H9 (cell line): ENCODE results near the gene PPP2R2B. TPM values are rescaled to one million over a fixed set of nuclear protein-coding genes. Genes with fewer than 3 reads are reported as not detected.

Source experiments
- DNase-seq: peaks from one replicate; pipeline ENCODE4 v3.0.0-alpha.2; 2017
- H2AFZ ChIP-seq: one replicate; pipeline ENCODE4 v1.6.1; 2013; ENCODE audit warnings: mild to moderate bottlenecking, low read length, control low read depth, moderate library complexity
- H2AK5ac ChIP-seq: 2 replicates; pipeline ENCODE4 v1.6.1; 2013; ENCODE audit warnings: low read length, control low read depth, mixed read lengths; ENCODE audit not compliant: insufficient read length
- H2BK120ac ChIP-seq: one replicate; pipeline ENCODE4 v1.6.1; 2013; ENCODE audit warnings: low read depth, mild to moderate bottlenecking, low read length, control low read depth, inconsistent platforms; ENCODE audit not compliant: poor library complexity, severe bottlenecking
- H2BK12ac ChIP-seq: 2 replicates; pipeline ENCODE4 v1.6.1; 2013; ENCODE audit warnings: low read length, control low read depth, mixed read lengths, low read depth; ENCODE audit not compliant: insufficient read length
- H2BK15ac ChIP-seq: 2 replicates; pipeline ENCODE4 v1.6.1; 2013; ENCODE audit warnings: low read depth, low read length, control low read depth
- H2BK20ac ChIP-seq: one replicate; pipeline ENCODE4 v1.6.1; 2013; ENCODE audit warnings: low read depth, mild to moderate bottlenecking, low read length, control low read depth, inconsistent platforms; ENCODE audit not compliant: poor library complexity, severe bottlenecking
- H2BK5ac ChIP-seq: 2 replicates; pipeline ENCODE4 v1.6.1; 2013; ENCODE audit warnings: low read length, control low read depth, mixed read lengths; ENCODE audit not compliant: insufficient read length
- H3K14ac ChIP-seq: 2 replicates; pipeline ENCODE4 v1.6.1; 2013; ENCODE audit warnings: low read length, control low read depth; ENCODE audit not compliant: insufficient read depth
- H3K18ac ChIP-seq: 2 replicates; pipeline ENCODE4 v1.6.1; 2013; ENCODE audit warnings: low read depth, mild to moderate bottlenecking, mixed read lengths, low read length, control low read depth; ENCODE audit not compliant: insufficient read length
- H3K23ac ChIP-seq: 2 replicates; pipeline ENCODE4 v1.6.1; 2013; ENCODE audit warnings: low read length, control low read depth, mixed read lengths, low read depth; ENCODE audit not compliant: insufficient read length
- H3K23me2 ChIP-seq: 2 replicates; pipeline ENCODE4 v1.6.1; 2013; ENCODE audit warnings: low read depth, mild to moderate bottlenecking, mixed read lengths, low read length, control low read depth; ENCODE audit not compliant: insufficient read length, poor library complexity, severe bottlenecking
- H3K27ac ChIP-seq: 2 replicates; pipeline ENCODE4 v1.5.1; 2013; ENCODE audit warnings: low read length, control low read depth, mixed read lengths, low read depth; ENCODE audit not compliant: insufficient read length
- H3K27me3 ChIP-seq: 2 replicates; pipeline ENCODE4 v1.6.1; 2013; ENCODE audit warnings: low read length, control low read depth, inconsistent platforms; ENCODE audit not compliant: insufficient read depth
- H3K4ac ChIP-seq: 2 replicates; pipeline ENCODE4 v1.6.1; 2013; ENCODE audit warnings: low read depth, mild to moderate bottlenecking, control low read depth, inconsistent platforms, low read length, moderate library complexity
- H3K4me1 ChIP-seq: 2 replicates; pipeline ENCODE4 v1.6.1; 2013; ENCODE audit warnings: low read length, control low read depth, inconsistent platforms; ENCODE audit not compliant: insufficient read depth
- H3K4me2 ChIP-seq: 2 replicates; pipeline ENCODE4 v1.6.1; 2013; ENCODE audit warnings: low read length, control low read depth, mixed read lengths; ENCODE audit not compliant: insufficient read length, insufficient read depth
- H3K56ac ChIP-seq: 2 replicates; pipeline ENCODE4 v1.6.1; 2013; ENCODE audit warnings: low read depth, mild to moderate bottlenecking, mixed read lengths, low read length, control low read depth; ENCODE audit not compliant: insufficient read length
- H3K79me1 ChIP-seq: 2 replicates; pipeline ENCODE4 v1.6.1; 2013; ENCODE audit warnings: low read depth, mild to moderate bottlenecking, moderate library complexity, low read length, control low read depth, inconsistent platforms; ENCODE audit not compliant: insufficient read depth, poor library complexity, severe bottlenecking
- H3K79me2 ChIP-seq: 2 replicates; pipeline ENCODE4 v1.6.1; 2013; ENCODE audit warnings: low read length, control low read depth, inconsistent platforms; ENCODE audit not compliant: insufficient read depth
- H3K9ac ChIP-seq: 2 replicates; pipeline ENCODE4 v1.6.1; 2013; ENCODE audit warnings: low read length, control low read depth, mixed read lengths; ENCODE audit not compliant: insufficient read length; ENCODE audit errors: extremely low read depth
- H3K9me3 ChIP-seq: one replicate; pipeline ENCODE4 v1.6.1; 2013; ENCODE audit warnings: low read depth, low read length, inconsistent platforms; ENCODE audit not compliant: control insufficient read depth
- H3T11ph ChIP-seq: one replicate; pipeline ENCODE4 v1.6.1; 2013; ENCODE audit warnings: mild to moderate bottlenecking, low read length, control low read depth, inconsistent platforms
- H4K20me1 ChIP-seq: one replicate; pipeline ENCODE4 v1.6.1; 2013; ENCODE audit not compliant: control insufficient read depth, insufficient read length, insufficient read depth
- H4K5ac ChIP-seq: 2 replicates; pipeline ENCODE4 v1.6.1; 2013; ENCODE audit warnings: low read depth, mild to moderate bottlenecking, mixed read lengths, low read length, control low read depth; ENCODE audit not compliant: insufficient read length
- H4K8ac ChIP-seq: replicated peaks from 2 replicates; pipeline ENCODE4 v1.6.1; 2013; ENCODE audit warnings: low read length, control low read depth, mixed read lengths, low read depth; ENCODE audit not compliant: insufficient read length
- H4K91ac ChIP-seq: 2 replicates; pipeline ENCODE4 v1.6.1; 2013; ENCODE audit warnings: low read depth, mild to moderate bottlenecking, moderate library complexity, mixed read lengths, low read length, control low read depth; ENCODE audit not compliant: insufficient read length
- H3K27ac Mint-ChIP-seq, 3 experiments: 2 replicates in 2 of 3; 3 replicates in 1 of 3; pipeline ENCODE4 v1.8.0; 2020 to 2021; ENCODE audit warnings: mixed read lengths in 3 of 3, mild to moderate bottlenecking in 1 of 3, moderate library complexity in 1 of 3
- H3K27me3 Mint-ChIP-seq: 2 replicates; pipeline ENCODE4 v1.8.0; 2021; ENCODE audit warnings: low read depth, mild to moderate bottlenecking, moderate library complexity, mixed read lengths
- H3K36me3 Mint-ChIP-seq, 3 experiments: 2 replicates in 2 of 3; 3 replicates in 1 of 3; pipeline ENCODE4 v1.8.0; 2020 to 2021; ENCODE audit warnings: low read depth in 3 of 3, mixed read lengths in 3 of 3; ENCODE audit not compliant: insufficient read depth in 1 of 3
- H3K4me1 Mint-ChIP-seq, 2 experiments: 2 replicates each; pipeline ENCODE4 v1.8.0; 2020; ENCODE audit warnings: mixed read lengths in 2 of 2
- H3K4me3 Mint-ChIP-seq, 2 experiments: 2 replicates in 1 of 2; 3 replicates in 1 of 2; pipeline ENCODE4 v1.8.0; 2020 to 2021; ENCODE audit warnings: mild to moderate bottlenecking in 2 of 2, mixed read lengths in 2 of 2, moderate library complexity in 1 of 2
- H3K9me3 Mint-ChIP-seq, 2 experiments: 2 replicates in 1 of 2; 3 replicates in 1 of 2; pipeline ENCODE4 v1.8.0; 2020; ENCODE audit warnings: mild to moderate bottlenecking in 2 of 2, mixed read lengths in 2 of 2, moderate library complexity in 1 of 2
- WGBS: extraction: QIAGEN DNeasy Blood & Tissue Kit; methylation state at CpG from one replicate; pipeline ENCODE4 v1.1.7; 2013; ENCODE audit warnings: missing lambda C conversion rate, low lambda C conversion rate, mixed read lengths; ENCODE audit not compliant: insufficient read length; ENCODE audit errors: extremely low coverage; 5-methylcytosine and 5-hydroxymethylcytosine counted together
- total RNA-seq: library from RNA; stranded (reverse); gene quantifications from 2 replicates; pipeline ENCODE4 v1.2.1, GENCODE V29; 2021
- TF ChIP-seq, protein P1 (sequence below): fragments of 200-600 bp; sonication (generic); conservative IDR thresholded peaks from 3 replicates; pipeline ENCODE4 v1.8.0; 2021; ENCODE audit warnings: antibody characterized with exemption, mild to moderate bottlenecking

PPP2R2B gene
- total RNA-seq, 1 experiment from 2014 or later: 14.3 TPM

DNA sequence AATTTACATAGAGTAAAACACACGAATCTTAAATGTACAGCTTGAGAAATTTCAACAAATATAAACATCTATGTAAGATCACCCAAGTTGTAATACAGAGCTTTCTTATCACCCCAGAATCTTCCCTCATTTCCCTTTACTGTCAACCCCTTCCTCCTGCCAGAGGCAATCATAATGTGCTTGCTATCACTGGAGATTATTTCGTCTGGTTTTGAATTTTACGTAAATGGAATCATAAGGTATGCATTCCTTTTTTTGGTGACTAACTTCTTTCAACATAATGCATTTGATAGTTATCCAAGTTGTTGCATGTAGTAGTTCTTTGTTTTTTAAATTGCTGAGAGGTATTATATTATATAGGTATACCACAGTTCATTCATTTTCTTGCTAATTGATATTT is 325.1 kb downstream of the PPP2R2B start:
- Histone ChIP-seq H3K23ac (no peak overlapping the region), H3K4me2 (no peak overlapping the region), H3K79me2 (no peaks in the 10 kb centered on the region), H3K4ac (no peak overlapping the region), H3K14ac (no peak overlapping the region), H2BK12ac (no peak overlapping the region), H4K91ac (no peak overlapping the region), H3K4me1 (no peaks in the 10 kb centered on the region), H2AFZ (no peak overlapping the region), H3T11ph (no peak overlapping the region), H2BK15ac (no peak overlapping the region), H3K9ac (no peak overlapping the region), H4K20me1 (no peaks in the 10 kb centered on the region), H3K23me2 (no peaks in the 10 kb centered on the region), H3K27me3 (no peaks in the 10 kb centered on the region), H4K8ac (no peak overlapping the region), H4K5ac (no peak overlapping the region), H2BK5ac (no peak overlapping the region), H2BK20ac (no peak overlapping the region), H3K79me1 (no peaks in the 10 kb centered on the region), H3K9me3 (no peaks in the 10 kb centered on the region), H2AK5ac (no peak overlapping the region), H2BK120ac (no peak overlapping the region), H3K56ac (no peak overlapping the region), H3K18ac (no peak overlapping the region), H3K27ac (no peak overlapping the region)
- H3K9me3 Mint-ChIP-seq: peaks cover 14 to 17% of the 10 kb centered on the region in 2 experiments
- H3K27ac Mint-ChIP-seq: no peak overlapping the region
- WGBS: no CpG with 5 or more reads among the region's 3 CpGs
- no peaks in the 10 kb centered on the region for H3K4me1 Mint-ChIP-seq
- H3K4me3 Mint-ChIP-seq: no peak overlapping the region
- no peak for DNase-seq
- peaks cover 4 to 14% (median 8%) of the 10 kb centered on the region in 3 experiments; a peak in 6 of 7 replicates for H3K36me3 Mint-ChIP-seq
- TF ChIP-seq, protein P1, sequence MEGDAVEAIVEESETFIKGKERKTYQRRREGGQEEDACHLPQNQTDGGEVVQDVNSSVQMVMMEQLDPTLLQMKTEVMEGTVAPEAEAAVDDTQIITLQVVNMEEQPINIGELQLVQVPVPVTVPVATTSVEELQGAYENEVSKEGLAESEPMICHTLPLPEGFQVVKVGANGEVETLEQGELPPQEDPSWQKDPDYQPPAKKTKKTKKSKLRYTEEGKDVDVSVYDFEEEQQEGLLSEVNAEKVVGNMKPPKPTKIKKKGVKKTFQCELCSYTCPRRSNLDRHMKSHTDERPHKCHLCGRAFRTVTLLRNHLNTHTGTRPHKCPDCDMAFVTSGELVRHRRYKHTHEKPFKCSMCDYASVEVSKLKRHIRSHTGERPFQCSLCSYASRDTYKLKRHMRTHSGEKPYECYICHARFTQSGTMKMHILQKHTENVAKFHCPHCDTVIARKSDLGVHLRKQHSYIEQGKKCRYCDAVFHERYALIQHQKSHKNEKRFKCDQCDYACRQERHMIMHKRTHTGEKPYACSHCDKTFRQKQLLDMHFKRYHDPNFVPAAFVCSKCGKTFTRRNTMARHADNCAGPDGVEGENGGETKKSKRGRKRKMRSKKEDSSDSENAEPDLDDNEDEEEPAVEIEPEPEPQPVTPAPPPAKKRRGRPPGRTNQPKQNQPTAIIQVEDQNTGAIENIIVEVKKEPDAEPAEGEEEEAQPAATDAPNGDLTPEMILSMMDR: no peak
- H3K27me3 Mint-ChIP-seq: no peaks in the 10 kb centered on the region
